HG03342 (cell line): ENCODE data around the gene BACH2.
"Not testable (repeated sequence)": the region's sequence is repeated elsewhere in the genome, so short reads cannot be mapped to it uniquely, and the experiment has no call there.

ENCODE experiments used
- ATAC-seq: cut with Tn5 transposase; IDR thresholded peaks from one replicate; pipeline ENCODE4 v1.9.1; 2021; ENCODE audit warnings: mild to moderate bottlenecking, moderate library complexity; ENCODE audit not compliant: unreplicated experiment

Gene BACH2

GRCh38 chr6:90076511-90077415 is 219.9 kb downstream of the BACH2 start:
- no peak for ATAC-seq

DNA sequence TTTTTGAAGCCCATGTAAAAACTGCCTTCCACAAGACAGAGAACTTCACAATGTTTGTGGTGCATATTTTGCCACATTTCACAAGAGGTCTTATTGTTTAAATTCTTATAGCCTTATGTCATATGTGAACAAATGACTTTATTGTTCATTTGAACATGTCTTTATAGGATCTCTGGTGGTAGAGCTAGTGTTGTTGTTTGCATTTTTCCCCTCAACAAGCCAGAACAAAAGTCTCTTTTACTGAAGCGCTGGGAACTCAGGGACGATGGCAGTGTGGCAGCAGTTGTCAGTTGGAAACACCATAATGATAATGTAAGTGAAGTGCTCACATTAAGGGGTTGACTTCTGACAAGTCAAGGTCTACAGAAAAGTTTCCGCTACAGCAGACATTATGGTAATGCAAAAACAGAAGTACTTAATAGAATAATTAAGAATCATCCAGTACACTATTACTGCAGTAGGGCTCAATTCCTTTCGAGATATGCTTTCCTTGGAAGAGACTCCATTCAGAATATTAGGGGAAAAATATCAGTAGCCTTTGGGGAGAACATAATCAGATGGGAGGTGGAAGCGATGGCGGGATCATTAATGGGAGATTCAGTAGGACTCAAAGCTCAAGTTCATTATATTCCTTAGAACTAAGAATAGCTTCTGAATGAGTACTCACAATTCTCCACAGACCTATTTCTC is 222.3 kb downstream of the BACH2 start:
- no peak for ATAC-seq

DNA sequence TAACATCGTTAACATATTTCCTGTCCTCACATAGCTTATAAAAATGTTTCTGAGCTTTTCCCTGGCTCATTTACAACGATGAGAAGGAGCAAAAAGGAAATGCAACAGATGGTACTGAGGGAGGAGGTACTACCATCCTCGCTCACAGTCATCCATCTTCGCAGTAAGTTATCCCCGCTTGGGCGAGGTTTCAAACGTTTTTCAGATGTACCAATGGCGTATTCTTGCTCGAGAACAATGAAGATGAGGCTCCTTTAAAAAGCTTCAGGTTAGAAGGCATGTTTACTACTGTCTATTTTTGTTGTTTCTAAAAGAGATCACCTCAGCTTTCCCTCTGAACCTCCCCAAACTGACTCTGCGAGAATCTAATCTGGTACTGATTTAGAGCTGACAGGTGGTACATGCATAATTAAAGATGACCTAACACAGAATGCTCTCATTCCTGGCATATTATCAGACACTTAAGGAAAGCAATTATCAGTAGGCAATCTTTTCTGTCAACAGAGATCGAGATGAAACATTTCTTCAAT is 223.6 kb downstream of the BACH2 start:
- ATAC-seq = no peak

DNA sequence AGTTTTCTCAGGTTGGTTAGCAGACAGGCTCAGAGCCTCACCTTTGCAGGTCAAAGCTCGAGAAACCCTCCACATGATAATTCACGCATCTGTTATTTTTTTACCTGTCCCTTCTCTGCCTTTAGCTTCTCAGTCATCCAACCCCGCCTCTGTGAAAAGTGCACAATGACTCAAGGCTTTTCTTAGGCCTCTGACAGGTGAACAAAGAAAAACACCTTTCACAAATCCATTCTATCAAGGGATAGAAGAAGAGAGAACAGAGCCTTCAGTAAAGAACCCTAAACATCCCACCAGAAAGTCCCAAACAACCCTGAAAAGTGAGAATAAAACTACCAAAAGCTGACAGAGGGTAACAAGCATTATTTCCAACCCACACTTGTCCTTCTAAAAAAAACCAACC is 224.1 kb downstream of the BACH2 start:
- no peak for ATAC-seq

- no peak for ATAC-seq
Observed at GRCh38 chr6:90068703-90069523, 227.7 kb downstream of the BACH2 start.

GRCh38 chr6:90068264-90068663 is 228.4 kb downstream of the BACH2 start:
- no peak for ATAC-seq

DNA sequence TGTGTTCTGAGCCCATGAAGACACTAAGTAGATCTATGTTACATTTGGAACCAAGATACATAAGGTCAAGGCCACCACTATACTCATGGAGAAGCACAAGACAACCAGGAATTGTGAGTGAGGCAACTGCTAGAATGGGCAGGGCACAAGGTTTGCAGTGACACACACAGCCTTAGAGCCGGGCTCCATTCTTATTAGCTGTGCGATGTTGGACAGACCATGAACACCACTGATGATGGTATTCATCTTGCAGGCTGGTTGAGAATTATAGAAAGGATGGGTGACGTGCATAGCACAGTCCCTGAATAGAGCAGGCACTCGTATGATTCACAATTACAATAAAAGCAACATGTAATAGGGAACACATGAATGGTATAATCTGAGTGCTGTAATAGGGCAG is 229.9 kb downstream of the BACH2 start:
- no peak for ATAC-seq

- ATAC-seq = no peak
Observed at GRCh38 chr6:90065173-90065572, 231.5 kb downstream of the BACH2 start.

GRCh38 chr6:90062667-90063066 is 234.0 kb downstream of the BACH2 start:
- ATAC-seq = no peak

GRCh38 chr6:90062051-90062450 is 234.6 kb downstream of the BACH2 start:
- no peak for ATAC-seq

GRCh38 chr6:90059178-90059577 is 237.5 kb downstream of the BACH2 start:
- ATAC-seq = not testable (repeated sequence)

DNA sequence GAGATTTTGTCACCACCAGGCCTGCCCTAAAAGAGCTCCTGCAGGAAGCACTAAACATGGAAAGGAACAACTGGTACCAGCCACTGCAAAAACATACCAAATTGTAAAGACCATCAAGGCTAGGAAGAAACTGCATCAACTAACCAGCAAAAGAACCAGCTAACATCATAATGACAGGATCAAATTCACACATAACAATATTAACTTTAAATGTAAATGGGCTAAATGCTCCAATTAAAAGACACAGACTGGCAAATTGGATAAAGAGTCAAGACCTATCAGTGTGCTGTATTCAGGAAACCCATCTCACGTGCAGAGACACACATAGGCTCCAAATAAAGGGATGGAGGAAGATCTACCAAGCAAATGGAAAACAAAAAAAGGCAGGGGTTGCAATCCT is 240.7 kb downstream of the BACH2 start:
- ATAC-seq = not testable (repeated sequence)

DNA sequence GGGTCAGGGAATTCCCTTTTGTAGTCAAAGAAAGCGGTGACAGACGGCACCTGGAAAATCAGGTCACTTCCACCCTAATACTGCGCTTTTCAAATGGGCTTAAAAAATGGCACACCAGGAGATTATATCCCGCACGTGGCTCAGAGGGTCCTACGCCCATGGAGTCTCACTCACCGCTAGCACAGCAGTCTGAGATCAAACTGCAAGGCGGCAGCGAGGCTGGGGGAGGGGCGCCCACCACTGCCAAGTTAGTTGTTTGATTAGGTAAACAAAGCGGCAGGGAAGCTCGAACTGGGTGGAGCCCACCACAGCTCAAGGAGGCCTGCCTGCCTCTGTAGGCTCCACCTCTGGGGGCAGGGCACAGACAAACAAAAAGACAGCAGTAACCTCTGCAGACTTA is 242.4 kb downstream of the BACH2 start:
- not testable (repeated sequence) for ATAC-seq

DNA sequence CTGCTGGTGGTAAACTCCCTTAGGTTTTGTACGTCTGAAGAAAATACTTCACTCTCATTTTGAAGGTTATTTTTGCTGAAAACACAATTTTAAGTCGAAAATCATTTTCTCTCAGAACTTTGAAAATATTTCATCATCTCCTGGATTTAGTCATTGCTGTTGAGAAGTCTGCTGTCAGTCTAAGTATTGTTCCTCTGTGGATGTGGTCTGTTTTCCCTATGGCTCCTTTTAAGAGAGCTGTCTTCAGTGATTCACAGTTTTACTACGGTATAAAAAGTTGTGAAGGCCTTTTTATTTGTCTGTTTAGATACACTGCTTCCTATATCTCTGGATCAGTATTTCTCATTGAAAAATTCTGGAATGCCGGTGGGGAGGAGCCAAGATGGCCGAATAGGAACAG is 243.0 kb downstream of the BACH2 start:
- no peak for ATAC-seq

DNA sequence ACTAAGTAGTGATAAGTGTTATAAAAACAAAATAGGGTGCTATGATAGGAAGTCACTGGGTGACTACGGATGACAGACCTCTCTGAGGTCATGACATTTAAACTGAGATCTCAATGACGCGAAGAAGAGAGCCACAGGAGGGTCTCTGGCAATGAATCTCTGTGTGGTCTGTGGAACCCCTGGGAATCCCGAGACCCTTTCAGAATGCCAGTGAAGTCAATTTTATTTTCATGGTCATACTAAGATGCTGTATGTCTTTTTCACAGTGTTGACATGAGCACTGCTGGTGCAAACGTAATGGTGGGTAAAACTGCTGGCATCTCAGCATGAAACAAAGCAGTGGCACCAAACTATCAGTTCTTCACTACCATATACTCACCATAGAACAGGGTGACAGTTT is 247.3 kb downstream of the BACH2 start:
- ATAC-seq = no peak

GRCh38 chr6:90048206-90048967 is 248.3 kb downstream of the BACH2 start:
- no peak for ATAC-seq

DNA sequence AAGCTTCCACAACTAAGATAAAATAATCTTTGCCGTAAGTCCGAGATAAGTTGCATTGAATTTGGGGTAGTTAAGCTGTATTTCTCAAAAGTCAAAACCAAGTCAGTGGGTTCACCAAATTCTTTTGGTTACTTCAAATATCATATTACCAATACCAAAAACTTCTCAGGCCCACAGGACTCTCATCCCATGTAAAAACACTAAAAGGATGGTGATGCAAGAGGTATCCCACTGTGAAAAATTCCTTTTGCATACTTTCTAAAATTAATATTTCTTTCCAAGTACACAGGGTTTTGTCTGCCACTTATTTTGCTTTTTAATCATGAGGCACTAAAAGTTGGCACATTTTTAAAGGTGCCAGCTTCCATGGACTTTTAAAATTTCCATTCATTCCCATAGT is 251.1 kb downstream of the BACH2 start:
- ATAC-seq = no peak

GRCh38 chr6:90044833-90045381 is 251.7 kb downstream of the BACH2 start:
- no peak for ATAC-seq

DNA sequence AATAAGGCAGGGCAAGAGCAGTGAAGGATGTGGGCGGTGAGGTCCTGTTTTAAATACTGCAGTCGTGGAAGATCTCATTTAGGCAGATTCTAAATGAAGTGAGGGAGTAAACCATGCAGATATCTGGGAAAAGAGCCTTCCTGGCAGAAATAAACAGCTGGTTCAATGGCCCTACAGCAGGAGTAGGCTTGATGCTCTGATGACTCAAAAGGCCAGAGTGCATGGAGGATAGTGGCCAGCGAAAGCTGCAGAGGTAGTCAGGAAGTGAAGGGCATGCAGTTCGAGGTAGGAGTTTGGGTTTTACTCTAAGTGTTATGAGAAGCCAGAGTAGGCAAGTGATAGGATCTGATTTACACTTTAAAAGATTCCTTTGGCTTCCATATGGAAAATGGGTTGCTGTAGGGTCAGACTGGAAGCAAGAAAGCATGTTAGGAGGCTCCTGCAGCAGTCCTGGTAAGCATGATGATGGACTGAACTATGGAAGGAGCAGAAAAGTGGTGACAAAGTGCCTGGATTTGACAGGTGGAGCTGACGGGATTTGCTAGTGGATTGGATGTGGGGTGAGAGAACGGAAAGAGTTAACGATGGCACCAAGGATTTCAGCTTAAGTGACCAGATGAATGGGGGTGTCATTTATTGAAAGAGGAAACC is 252.3 kb downstream of the BACH2 start:
- ATAC-seq = no peak

GRCh38 chr6:90040931-90041330 is 255.7 kb downstream of the BACH2 start:
- ATAC-seq = no peak
